Retinal pigment epithelial cell (primary cell): ENCODE data around the gene GATA6.

Experiments
- DNase-seq: peaks from one replicate; pipeline ENCODE4 v3.0.0-alpha.2; 2010; ENCODE audit warnings: low read depth
- H3K4me3 ChIP-seq: 2 replicates; pipeline ENCODE4 v1.5.1; 2011; ENCODE audit warnings: mild to moderate bottlenecking, low read length, control low read depth, moderate library complexity
- TF ChIP-seq, protein P1 (sequence below): conservative IDR thresholded peaks from 2 replicates; pipeline ENCODE4 v1.5.1; 2011; ENCODE audit warnings: low read depth, low read length, control low read depth, inconsistent platforms

GATA6 gene

DNA sequence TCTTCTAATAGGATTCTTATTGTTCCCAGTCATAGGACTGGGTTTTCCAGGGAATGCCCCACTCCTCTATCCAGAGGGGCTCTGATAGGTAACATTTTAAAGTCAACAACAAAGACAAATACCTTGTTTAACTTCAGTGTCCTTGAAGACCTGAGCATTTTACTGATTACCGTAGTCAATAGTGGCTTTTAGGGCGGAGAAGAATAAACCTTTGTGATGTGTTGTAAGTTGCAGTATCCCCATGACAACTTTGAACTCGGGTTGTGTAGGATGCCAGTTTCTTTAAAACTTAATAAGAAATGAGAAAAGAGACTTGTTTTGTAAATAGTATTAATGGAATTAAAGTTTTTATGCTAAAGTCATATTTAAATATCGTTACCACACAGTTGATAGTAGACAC is 6.0 kb downstream of the GATA6 start:
- TF ChIP-seq, protein P1, sequence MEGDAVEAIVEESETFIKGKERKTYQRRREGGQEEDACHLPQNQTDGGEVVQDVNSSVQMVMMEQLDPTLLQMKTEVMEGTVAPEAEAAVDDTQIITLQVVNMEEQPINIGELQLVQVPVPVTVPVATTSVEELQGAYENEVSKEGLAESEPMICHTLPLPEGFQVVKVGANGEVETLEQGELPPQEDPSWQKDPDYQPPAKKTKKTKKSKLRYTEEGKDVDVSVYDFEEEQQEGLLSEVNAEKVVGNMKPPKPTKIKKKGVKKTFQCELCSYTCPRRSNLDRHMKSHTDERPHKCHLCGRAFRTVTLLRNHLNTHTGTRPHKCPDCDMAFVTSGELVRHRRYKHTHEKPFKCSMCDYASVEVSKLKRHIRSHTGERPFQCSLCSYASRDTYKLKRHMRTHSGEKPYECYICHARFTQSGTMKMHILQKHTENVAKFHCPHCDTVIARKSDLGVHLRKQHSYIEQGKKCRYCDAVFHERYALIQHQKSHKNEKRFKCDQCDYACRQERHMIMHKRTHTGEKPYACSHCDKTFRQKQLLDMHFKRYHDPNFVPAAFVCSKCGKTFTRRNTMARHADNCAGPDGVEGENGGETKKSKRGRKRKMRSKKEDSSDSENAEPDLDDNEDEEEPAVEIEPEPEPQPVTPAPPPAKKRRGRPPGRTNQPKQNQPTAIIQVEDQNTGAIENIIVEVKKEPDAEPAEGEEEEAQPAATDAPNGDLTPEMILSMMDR: no peak
- peak overlapping the region; percentile 59 for H3K4me3 ChIP-seq
- no peak for DNase-seq

DNA sequence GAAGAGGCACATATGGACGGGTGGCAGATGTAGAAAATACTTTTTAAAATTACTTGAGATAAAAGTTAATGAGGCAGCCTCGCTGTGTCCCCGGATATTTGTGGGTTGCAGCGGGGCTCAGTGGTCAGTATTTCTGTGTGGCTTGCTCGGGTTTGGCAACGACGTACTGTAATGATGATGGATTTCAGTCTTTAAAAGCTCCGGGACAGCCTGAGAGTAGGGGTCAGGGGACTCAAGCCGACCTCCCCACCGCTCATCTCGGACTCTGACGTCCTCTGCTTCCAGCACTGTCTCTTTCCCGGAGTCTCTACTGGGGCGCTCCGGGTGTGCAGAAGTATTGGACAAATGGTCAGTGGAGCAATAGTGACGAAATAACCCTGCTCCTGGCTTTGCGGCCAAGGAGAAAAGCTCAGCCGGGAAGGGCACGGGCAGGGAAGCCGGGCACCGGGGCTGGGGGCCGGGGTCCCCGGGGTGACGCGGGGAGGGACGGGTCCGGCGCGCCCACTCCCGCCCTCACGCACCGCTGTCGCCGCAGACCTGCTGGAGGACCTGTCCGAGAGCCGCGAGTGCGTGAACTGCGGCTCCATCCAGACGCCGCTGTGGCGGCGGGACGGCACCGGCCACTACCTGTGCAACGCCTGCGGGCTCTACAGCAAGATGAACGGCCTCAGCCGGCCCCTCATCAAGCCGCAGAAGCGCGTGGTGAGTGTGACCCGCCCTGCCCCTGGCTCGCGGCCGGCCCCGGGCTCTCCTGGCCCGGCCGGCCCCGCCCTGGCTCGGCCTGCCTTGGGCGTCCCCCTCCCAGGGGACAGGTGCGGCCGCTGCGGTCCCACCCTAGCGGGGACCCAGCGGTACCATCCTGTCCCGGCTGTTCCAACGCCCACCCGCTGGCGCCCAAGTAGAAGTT is 7.3 kb downstream of the GATA6 start:
- DNase-seq: no peak
- peak overlapping the region; percentile 40 for H3K4me3 ChIP-seq

DNA sequence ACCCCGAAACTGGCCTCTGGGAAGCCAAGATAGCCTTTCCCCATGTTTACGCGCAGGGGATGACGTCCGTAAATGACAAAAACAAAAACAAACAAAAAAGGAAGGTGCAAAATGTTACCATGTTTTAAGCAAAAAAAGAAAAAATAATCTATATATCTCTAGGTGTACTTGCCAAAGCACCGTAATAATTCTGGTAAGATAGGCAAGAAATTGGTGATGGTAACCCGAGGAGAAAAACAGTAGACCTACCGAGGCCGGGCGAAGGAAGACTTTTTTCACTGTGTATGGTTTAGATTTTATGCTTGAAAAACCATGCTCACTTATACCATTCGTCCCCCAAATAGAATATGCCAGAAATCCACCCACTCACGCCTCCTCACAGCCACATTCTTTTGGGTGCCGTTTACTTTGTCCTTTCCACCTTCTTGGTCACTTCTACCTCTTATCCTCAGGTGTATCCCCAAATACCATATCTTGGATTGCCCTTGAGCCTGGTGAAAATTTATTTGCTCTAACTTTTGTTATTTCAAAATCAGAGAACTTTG is 8.0 kb downstream of the GATA6 start:
- no peak overlapping the region for H3K4me3 ChIP-seq
- TF ChIP-seq, protein P1: no peak
- DNase-seq: no peak

More for the DNA sequence above, 7.3 kb downstream of the GATA6 start:
- TF ChIP-seq, protein P1: no peak

DNA sequence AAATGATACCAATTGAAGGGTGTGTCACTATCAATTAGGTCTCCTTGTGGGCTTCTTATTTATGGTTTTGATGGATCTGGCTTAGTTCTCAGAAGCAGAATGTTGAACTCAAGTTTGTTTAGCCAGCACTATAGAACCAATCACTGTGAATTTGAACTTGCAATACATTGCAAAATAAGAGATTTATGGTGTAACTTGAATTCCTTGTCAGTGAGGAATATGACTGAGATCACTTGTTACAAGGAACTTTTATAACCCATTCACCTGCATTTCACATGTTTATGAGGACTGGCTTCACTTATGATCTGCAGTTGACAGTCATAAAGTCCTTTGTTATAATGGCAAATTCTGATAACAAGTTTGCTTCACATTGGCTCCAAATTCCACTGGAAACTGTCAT is 9.8 kb downstream of the GATA6 start:
- H3K4me3 ChIP-seq: no peak overlapping the region
- TF ChIP-seq, protein P1: no peak
- DNase-seq: no peak

DNA sequence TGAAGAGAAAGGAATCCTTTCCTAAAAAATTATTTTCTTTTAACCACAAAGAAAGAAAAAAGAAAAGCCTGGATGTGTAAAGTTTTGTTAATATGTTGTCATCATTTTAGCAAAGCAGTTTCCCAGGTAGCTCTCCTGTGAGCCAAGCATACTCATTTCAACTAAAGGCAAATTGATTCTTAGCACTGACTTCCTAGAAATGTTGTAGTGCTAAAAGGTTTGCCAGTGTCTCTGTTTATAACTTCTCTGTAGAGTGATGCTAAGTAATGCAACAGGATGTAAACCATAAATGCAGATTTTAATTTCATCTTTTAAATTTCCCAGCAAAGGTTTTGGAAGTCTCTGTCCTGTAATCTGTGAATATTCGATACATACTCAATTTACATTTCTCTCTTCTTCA is 10.2 kb downstream of the GATA6 start:
- no peak for DNase-seq
- no peak overlapping the region for H3K4me3 ChIP-seq
- TF ChIP-seq, protein P1: no peak

DNA sequence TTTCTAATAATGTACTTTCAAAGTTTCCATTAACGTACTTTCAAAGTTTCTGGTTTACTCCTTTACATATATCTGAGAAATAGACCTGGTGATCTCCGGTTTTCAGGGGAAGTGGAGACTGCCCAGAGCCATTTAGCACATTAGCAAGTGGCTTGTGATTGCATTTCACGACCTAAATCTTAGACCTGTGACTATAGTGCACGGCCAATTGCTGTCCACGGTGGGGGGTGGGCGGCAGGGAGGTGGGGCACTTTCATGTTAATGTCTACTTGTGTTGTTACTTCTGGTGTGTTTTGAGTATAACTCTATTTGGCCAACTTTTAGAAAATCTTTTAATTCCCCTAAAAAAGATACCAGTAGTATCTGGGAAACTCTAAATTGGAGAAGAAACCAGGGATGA is 11.3 kb downstream of the GATA6 start:
- H3K4me3 ChIP-seq: no peak overlapping the region
- no peak for DNase-seq
- TF ChIP-seq, protein P1: no peak
